GM18870 (cell line): ENCODE results near the gene CDH22.

Source experiments
- ATAC-seq: cut with Tn5 transposase; IDR thresholded peaks from one replicate; pipeline ENCODE4 v1.9.1; 2021; ENCODE audit warnings: moderate library complexity; ENCODE audit not compliant: unreplicated experiment

The CDH22 gene

DNA sequence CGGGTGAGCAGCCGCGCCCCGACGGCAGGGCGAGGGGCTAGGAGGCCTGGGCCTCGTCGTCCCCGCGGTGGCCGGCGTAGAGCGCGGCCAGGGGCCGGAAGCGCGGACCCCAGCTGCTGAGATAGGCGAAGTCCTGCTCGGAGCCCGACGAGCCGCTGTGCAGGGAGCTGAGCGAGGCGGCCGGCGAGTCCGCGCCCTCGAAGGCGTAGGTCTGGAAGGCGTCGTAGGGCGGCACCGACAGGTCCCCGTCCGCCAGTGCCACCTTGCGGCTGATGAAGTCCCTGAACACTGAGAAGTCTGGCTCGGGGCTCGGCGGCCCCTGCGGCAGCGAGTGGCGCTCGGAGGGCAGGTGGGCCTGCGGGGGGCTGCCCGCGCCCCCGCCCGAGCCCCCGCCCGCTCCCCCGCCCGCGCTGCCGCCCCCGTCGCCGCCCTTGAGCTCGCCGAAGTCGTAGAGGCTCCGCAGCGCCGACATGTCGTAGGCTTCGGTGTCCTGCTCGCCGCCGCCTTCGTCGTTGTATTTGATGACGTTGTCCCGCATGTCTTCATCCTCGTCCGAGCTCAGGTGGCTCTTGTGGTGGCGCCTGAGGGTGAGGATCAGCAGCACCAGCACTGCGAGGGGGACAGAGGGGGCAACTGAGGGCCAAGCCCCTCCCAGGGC lies 133.7 kb downstream of the CDH22 start:
- ATAC-seq: no peak

DNA sequence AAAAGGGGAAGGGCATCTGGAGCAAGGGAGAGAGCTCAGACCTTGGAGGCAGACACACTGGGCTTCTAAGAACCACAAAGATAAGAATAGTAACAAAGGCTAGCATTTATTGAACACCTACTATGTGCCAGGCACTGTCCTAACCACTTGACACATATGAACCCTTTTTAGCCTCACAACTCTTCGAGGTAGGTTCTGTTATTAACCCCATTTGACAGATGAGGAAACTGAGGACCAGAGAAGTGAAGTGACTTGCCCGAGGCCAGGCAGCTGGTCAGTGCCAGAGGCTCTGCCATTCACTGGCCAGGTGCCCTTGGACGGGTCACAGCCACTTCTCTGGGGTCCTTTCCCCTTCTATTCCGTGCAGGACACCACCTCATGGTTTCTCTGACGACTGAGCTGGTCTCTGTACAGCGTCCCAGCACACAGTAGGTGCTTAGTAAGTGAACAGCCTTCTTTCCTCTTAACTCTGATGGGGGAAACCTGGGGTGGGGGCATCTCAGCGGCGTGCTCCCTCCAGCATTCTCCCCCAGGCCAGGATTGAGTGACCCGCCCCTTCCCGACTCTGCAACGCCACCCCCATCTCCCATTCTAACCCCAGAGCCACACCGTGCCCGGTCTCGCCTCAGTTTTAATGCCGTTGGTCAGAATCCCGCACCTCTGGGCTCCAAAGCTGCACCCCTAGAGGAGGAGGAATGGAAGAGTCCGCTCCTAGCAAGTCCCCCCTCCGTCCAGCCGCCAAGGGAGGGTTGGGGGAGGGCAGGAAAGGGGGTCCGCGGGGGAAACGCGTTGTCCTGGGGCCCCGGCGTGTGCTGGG lies 134.4 kb downstream of the CDH22 start:
- ATAC-seq: no peak

DNA sequence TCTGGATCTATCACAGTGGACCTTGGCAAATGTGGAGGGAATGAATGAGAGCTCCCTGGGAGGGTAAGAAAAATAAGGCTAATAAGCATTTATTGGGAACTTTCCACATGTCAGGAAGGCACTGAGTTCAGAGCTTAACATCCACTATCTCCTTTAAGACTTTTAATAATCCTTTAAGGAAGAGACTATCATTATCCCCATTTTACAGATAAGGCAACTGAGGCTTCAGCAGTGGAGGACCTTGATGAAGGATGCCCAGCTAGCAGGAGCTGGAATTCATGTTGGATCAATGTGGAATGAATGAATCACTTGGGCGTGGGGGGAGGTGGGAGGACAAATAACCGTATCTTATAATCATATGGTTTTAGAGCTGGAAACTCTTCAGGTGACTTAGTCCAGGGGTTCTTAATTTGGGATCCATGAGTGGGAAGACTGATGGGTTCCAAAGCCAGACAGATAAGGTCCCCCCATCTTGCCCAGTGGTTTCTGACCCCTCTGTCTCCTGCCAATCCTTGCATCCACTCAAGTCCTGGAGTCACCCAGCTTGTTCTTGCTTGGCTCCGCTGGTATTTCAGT lies 135.2 kb downstream of the CDH22 start:
- no peak for ATAC-seq

DNA sequence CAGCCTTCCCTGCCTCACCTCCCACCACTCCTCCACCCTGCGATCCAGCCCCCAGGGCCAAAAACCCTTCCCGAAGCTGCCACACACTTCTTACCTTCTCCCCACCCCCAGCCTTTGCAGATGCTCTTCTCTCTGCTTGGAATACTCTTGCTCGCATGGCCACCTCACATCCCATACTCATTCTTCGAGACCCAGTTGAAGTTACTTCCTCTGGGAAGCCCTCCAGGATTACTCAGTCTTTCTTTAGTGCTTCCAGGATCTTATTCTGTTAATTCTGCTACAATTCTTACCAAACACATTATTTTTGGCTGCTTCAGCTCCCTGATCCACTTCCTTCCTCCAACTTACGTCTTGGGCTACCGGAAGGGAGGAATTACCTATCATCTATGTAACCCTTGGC lies 135.8 kb downstream of the CDH22 start:
- ATAC-seq: no peak

DNA sequence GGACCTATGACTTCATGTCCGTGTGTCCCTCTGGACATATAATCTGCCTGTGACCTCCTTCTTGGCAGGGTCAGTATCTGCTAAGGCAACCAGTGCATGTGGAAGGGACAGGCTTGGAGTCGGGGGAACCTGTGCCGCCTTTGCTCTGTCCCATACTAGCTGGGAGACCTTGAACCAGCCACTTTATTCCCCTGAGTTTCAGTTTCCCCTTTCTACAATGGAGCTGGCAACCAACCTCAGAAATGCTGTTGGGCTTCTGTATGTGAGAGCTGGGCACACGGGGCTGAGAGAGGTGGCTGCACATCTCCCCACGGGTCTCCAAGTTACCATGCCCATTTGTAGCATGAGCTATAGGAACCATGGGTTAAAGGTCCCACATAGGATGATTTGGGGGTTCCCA lies 136.4 kb downstream of the CDH22 start:
- ATAC-seq: no peak

DNA sequence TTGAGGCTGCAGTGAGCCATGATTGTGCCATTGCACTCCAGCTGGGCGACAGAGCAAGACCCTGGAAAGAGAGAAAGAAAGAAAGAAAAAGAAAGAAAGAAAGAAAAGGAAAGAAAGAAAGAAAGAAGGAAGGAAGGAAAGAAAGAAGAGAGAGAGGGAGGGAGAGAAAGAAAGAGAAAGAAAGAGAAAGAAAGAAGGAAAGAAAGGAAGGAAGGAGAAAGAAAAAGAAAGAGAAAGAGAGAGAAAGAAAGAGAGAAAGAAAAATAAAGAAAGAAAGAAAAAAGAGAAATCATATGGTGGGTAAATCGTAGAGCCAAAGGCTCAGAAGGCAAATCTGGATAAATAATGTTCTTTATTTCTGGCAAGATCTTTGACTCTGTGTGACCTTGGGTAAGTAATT lies 136.8 kb downstream of the CDH22 start:
- no peak for ATAC-seq

DNA sequence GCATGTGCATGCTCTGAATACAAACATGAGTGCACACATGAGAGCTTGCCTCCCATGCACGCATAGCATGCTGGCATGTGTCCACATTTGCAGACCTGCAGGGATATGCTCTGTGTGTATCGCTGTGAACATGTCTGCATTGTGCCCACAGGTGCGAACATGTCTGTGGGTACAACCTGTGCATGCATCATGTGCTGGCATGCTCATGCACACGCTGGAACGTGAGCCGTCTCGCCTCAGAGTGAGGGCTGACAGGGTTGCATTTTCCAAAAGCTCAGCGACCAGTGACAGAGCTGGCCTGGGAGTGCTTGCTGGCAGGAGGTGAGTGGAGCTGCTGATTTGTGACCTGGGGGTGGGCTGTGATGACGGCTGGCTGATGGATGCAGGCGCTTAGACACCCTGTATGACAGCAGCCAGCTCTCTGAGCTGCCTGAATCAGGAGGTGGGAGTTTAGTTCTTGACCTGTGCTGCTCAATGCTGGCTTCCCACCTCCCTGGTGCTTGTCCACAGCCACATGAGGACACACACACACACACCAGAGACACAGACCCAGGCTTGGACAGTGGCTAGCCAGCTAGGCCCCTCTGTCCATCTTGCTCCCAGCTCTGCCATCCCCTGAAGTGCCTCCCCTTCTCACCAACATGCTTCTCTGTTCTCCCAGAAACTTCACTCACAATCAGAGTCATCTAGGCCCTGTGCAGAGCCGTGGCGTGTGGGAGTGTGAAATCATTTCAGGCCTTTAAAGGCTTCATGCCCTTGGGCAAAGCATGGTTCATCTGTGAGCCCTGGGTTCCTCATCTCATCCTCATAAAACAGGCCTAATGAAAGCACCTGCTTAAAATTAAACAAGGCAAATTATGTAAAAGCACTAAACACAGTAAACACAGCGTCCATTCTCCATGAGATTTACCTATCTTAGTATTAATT lies 138.8 kb downstream of the CDH22 start:
- no peak for ATAC-seq

DNA sequence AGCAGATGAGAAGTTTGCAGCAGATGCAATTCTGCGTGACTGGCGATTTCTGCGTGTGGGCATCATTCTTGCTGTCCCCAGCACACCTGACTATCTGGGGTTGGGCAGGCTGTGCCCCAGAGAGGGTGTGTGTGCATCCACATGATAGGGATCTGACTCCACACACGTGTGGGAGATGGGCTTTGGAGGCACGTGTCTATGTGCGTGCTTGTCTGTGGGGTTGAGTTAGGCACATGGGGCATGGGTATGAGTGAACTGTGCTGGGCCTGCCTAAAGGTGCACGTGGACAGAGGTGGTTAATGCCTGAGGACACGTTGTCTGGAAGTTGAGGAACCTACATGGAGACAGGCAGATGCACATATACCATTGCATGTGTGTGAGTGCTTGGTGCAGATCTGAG lies 139.9 kb downstream of the CDH22 start:
- no peak for ATAC-seq

DNA sequence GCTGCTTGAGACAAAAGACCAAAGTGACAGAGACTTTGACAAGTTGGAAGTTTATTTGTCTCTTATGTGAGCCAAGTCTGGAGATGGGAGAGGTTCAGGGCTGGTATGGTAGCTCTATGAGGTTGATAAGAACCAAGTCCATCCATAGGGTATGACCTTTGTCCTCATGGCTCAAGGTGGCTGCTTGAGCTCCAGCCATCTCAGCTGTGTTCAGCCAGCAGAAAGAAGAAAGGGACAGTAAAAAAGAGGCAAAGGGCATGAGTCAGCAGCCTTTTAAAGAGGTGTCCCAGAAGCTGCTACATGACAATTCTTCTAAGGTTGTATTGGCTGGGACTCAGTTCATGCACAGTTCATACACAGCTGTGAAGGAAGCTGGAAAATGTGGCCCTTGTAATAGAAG lies 141.2 kb downstream of the CDH22 start:
- no peak for ATAC-seq

DNA sequence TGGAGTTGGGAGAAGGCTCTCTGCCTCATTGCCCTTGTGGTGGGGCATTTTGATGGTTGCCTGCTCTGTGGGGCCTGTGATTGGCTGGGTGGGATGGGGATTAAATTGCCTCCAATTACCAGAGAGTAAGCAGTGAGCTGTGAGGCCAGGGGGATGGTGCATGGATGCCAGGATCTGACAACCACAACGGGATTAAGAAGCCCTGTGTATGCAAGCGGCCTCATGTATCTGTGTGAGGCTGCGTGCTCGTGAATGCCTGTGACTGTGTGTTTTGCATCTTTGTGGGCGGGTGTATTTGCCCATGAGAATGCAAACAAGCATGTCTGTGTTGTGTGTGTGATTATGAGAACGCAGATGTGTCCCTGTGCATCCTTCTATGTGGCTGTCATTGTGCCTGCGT lies 144.0 kb downstream of the CDH22 start:
- no peak for ATAC-seq

DNA sequence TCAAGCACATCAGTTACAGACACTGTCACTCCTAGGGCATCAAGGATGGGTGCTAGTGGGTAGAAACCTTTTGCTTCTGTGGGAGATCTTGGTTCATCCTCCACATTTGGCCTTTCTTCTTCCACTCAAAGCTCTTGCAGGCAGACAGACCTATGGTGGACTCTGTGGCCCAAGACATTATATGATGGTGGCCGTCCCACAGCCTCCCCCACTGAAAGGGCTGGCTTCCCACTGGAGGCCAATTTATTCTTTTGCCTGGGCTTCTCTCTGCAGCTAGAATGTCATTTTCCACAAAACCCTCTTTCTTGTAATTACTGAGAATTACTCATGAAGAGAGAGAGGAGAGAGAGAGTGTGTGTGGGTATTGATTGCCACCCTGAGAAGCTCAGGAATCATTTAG lies 146.4 kb downstream of the CDH22 start:
- no peak for ATAC-seq

DNA sequence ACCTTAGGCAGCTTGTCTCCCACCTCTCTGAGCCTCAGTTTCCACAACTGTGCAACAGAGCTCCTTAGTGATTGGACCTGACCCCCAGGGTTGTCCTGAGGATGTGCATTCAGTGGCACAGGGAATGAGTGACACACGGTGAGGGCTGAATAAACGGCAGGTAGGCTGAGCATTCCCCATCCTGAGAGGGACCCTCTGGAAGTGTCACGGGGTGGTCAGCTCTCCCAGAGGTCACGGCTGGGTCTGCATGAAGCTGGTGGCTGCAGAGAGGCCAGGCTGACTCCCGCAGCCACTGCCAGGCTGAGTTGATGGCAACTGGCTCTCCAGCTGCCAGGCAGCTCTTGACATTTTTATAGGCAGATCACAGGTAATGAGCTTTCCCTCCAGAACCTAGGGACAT lies 147.6 kb downstream of the CDH22 start:
- no peak for ATAC-seq

DNA sequence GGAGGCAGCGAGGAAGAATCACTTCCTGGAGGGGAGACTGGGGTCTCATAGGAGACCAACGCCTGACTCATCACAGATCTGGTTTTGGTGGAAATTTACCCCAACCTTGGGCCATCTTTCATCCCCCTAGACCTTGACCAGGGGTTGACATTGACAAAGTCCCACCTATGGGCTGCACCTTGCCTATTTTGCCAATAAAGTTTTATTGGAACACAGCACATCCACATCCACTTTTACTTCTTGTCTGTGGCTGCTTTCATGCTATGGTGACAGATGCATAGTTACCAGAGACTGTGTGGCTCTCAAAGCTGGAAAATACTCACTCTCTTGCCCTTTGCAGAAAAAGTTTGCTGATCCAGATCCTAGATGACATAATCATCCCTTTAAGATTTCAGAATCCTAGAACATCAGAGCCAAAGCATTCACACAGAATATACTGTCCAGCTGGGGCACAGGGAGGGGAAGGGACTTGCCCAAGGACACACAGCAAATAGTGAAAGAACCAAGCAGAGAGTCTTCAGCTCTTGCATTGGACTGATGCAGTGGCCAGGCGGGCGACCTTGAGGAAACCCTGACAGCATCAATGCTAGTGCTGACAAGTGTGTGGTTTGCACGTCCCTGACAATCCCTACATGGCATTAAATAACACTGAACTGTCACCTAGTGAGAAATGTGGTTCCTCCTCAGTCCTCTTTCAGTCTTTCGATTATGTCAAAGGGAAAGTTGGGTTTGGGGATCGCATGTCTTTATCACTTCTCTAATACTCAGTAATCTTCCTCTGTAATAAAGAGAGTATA lies 149.0 kb downstream of the CDH22 start:
- ATAC-seq: no peak

DNA sequence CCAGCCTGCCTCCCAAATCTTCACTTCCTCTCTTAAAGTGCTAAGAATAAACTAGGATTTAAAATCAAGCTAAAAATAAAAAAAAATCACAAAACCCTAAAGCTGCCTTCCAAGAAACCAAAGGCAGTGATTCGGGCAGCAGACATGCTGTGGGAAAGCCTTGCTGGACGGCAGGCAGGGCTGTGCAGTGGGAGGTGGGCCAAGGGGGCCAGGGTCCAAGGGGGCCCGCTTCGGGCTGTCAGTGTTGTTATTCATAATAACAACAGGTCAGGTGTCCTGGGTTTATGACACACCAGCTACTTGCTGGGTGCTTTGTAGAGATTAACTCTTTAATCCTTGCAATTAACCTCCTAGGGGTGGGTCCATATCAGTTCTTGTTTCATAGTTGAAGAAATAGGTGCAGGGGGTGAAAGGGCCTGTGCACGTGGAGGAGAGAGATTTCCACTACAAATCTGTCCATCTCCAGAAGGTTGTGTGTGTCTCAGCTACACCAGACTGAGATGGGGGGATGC lies 149.8 kb downstream of the CDH22 start:
- ATAC-seq: no peak

DNA sequence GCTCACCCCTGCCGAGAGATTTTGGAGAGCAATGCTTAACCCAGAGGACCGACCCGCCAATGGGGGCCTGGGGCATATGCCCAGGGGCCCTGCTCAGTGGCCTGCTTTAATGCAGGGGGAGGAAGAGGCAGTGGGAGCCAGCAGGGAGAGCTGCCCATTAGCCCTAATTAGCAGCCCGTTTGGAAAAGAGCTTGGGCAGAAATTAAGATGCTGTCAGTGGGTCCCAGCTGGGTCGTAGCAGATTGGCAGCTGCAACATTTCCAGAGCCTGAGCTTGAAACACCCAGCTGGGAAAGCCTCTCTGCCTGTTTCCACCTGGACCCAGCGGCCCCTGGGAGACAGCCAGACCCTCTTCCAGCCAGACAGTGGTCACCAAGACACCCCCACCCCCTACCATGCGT lies 150.7 kb downstream of the CDH22 start:
- no peak for ATAC-seq

DNA sequence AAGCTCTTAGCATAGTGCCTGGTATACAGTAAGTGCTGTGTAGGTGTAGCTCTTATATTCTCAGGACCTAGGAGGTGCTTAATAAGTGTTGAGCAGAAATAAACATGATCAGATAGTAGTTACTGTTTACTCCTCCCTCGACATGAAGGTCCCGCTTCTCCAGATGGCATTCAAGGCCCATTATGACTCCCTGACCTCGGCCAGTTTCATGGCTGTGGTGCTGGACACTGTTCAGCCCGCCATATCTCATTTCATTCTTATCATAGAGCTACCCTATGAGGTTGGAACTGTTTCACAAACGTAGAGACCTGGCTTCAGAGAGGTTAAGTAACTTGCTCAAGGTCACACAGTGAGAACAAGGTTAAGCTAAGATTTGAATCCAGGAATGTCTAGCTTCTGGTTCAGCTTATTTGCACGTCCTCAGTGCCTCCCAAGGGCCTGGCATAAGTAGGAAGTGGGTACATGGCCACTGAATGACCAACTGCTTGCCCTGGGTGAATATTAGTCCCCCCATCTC lies 151.2 kb downstream of the CDH22 start:
- ATAC-seq: no peak

DNA sequence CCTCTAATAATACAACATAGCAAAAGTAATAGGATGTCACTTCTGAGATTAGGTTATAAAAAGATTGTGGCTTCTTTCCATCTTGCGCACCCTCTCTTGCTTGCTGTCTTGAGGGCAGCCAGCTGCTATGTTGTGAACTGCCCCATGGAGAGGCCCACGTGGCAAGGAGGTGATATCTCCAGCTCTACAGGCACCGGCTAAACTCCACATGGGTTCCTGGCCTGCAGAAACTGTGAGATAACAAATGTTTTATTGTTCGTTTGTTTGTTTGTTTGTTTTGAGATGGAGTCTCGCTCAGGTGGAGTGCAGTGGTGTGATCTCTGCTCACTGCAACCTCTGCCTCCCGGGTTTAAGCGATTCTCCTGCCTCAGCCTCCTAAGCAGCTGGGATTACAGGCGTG lies 152.2 kb downstream of the CDH22 start:
- no peak for ATAC-seq

DNA sequence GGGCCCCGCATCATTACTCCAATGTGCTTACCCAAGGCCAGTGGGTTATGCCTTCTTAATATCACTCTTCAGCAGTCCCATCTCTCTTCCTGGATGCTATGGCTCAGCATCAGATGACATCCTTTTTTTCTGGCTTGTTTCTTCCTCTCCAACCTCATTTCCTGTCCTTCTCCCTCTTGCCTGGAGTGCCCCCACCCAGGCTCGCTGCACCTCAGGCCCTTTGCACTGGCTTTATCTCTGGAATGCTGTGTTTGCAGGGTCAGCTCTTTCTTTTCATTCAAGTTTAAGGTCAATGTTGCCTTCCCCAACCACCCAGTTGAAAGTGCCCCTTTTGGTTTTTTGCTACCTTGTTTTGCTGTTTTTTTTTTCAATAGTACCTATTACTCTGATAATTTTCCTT lies 153.5 kb downstream of the CDH22 start:
- no peak for ATAC-seq

DNA sequence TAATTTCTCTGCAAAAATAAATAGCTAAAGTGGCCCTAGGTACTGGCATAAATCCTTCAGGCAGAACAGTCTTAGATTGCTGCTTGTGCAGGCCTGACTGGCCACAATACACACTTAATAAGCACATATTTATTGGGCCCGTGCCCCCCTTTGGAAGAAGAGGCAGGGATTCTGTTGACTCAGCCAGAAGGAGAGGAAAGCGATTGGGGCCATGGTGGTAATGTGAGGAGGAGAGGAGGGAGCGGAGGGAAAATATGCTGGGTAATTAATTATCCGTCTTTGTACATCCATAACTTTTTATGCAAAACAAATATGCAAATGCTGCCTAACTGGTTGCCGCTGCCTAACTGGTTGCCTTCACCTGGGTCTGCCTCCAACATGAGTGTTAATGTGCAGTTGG lies 154.0 kb downstream of the CDH22 start:
- no peak for ATAC-seq
